HG03196 (cell line): ENCODE results near the gene ALDH3B2.
"Not testable (repeated sequence)": the region's sequence is repeated elsewhere in the genome, so short reads cannot be mapped to it uniquely, and the experiment has no call there.

Experiments
- ATAC-seq: cut with Tn5 transposase; IDR thresholded peaks from one replicate; pipeline ENCODE4 v1.9.1; 2021; ENCODE audit not compliant: unreplicated experiment

ALDH3B2 gene

GRCh38 chr11:67685641-67686332 lies 11.4 kb upstream of the ALDH3B2 start:
- ATAC-seq = not testable (repeated sequence)

- ATAC-seq = not testable (repeated sequence)
Measured at GRCh38 chr11:67682126-67683034, 8.0 kb upstream of the ALDH3B2 start.

GRCh38 chr11:67680696-67681470 lies 6.5 kb upstream of the ALDH3B2 start:
- no peak for ATAC-seq

- no peak for ATAC-seq
Measured at GRCh38 chr11:67675058-67675747, 780 bp upstream of the ALDH3B2 start.

- ATAC-seq = no peak
Measured at GRCh38 chr11:67673902-67674301, 521 bp downstream of the ALDH3B2 start.

- ATAC-seq = no peak
Measured at GRCh38 chr11:67673358-67673757, 1.1 kb downstream of the ALDH3B2 start.

GRCh38 chr11:67671211-67671520 lies 3.3 kb downstream of the ALDH3B2 start:
- ATAC-seq = no peak

- ATAC-seq = no peak
Measured at GRCh38 chr11:67670316-67671210, 3.9 kb downstream of the ALDH3B2 start.

- no peak for ATAC-seq
Measured at GRCh38 chr11:67668192-67668551, 6.3 kb downstream of the ALDH3B2 start.

GRCh38 chr11:67667490-67668191 lies 6.8 kb downstream of the ALDH3B2 start:
- ATAC-seq = no peak

- ATAC-seq = no peak
Measured at GRCh38 chr11:67666676-67667489, 7.5 kb downstream of the ALDH3B2 start.

GRCh38 chr11:67666303-67666645 lies 8.1 kb downstream of the ALDH3B2 start:
- ATAC-seq = no peak

- ATAC-seq = no peak
Measured at GRCh38 chr11:67665541-67666302, 8.7 kb downstream of the ALDH3B2 start.

- no peak for ATAC-seq
Measured at GRCh38 chr11:67664696-67665540, 9.5 kb downstream of the ALDH3B2 start.

- ATAC-seq = no peak
Measured at GRCh38 chr11:67664213-67664585, 10.2 kb downstream of the ALDH3B2 start.

- ATAC-seq = no peak
Measured at GRCh38 chr11:67663532-67664212, 10.8 kb downstream of the ALDH3B2 start.
